OCI-LY7 (cell line): ENCODE measurements around the gene LSS.

Experiments used
- CTCF ChIP-seq: fragments of 200-600 bp; sonication (generic); conservative IDR thresholded peaks from 2 replicates; pipeline ENCODE4 v1.5.1; 2014; ENCODE audit warnings: mild to moderate bottlenecking, antibody characterized with exemption, low read length, moderate library complexity, mixed read lengths
- EZH2phosphoT487 ChIP-seq: fragments of 200-600 bp; sonication (generic); IDR thresholded peaks from 2 replicates; pipeline ENCODE4 v1.6.1; 2018; ENCODE audit warnings: low read depth, borderline replicate concordance, mild to moderate bottlenecking, mixed run types, antibody characterized with exemption, low read length, moderate library complexity, mixed read lengths

- TF ChIP-seq CTCF (no peak), EZH2phosphoT487 (no peak)
These were observed 40.1 kb downstream of the LSS start for GRCh38 chr21:46188226-46189212.
